Astrocyte of the cerebellum (primary cell): ENCODE results near the gene TMCC1.

Source experiments
- DNase-seq: peaks from one replicate; pipeline ENCODE4 v3.0.0-alpha.2; 2011; ENCODE audit warnings: low read depth
- H3K4me3 ChIP-seq: 2 replicates; pipeline ENCODE4 v1.5.1; 2011; ENCODE audit warnings: mild to moderate bottlenecking, low read depth, low read length, moderate library complexity
- in situ Hi-C: cut with HindIII; loops from 2 replicates; pipeline ENCODE4 v1.10.0; 2017; ENCODE audit warnings: low sequenced_read_pairs
- TF ChIP-seq, protein P1 (sequence below): IDR thresholded peaks from 2 replicates; pipeline ENCODE4 v1.5.1; 2012; ENCODE audit warnings: low read length, low read depth, moderate library complexity, mild to moderate bottlenecking; ENCODE audit errors: missing control alignments

The TMCC1 gene

DNA sequence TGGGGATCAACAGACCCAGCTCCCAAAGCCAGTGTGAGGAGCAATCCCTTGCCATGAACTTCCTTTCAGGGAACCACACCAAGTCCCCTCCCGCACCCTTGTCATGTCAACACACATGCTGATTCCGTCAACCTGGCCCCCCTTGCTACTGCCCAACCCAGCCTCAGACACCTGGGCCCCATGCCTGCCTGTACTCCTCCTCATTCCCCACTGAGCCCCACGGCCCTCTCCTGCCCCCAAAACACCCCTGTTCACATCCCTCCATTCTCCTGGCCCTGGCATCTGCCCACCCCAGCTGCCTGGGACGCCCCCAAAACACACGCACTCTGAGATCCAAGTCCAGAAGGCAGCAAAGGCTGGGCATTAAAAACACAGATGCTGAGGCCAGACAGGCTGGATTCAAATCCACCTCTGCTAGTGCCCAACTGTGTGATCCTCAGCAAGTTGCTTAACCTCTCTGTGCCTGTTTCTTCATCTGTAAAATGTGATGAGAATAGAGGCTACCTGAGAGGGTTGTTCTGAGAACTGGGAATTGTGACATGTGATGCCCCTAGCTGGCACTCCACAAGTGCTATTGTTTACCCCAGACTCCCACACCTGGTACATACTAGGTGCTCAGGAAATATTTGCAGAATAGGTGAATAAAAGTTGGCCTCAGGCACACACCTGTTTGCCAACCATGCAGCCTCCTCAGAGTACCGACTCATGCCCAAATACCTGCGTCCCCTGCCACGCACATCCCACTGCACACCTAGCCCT is 289.3 kb downstream of the TMCC1 start:
- in situ Hi-C loops = no loop called here
- DNase-seq = no peak
- peak overlapping the region; percentile 50 for H3K4me3 ChIP-seq
- TF ChIP-seq, protein P1, sequence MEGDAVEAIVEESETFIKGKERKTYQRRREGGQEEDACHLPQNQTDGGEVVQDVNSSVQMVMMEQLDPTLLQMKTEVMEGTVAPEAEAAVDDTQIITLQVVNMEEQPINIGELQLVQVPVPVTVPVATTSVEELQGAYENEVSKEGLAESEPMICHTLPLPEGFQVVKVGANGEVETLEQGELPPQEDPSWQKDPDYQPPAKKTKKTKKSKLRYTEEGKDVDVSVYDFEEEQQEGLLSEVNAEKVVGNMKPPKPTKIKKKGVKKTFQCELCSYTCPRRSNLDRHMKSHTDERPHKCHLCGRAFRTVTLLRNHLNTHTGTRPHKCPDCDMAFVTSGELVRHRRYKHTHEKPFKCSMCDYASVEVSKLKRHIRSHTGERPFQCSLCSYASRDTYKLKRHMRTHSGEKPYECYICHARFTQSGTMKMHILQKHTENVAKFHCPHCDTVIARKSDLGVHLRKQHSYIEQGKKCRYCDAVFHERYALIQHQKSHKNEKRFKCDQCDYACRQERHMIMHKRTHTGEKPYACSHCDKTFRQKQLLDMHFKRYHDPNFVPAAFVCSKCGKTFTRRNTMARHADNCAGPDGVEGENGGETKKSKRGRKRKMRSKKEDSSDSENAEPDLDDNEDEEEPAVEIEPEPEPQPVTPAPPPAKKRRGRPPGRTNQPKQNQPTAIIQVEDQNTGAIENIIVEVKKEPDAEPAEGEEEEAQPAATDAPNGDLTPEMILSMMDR = no peak

DNA sequence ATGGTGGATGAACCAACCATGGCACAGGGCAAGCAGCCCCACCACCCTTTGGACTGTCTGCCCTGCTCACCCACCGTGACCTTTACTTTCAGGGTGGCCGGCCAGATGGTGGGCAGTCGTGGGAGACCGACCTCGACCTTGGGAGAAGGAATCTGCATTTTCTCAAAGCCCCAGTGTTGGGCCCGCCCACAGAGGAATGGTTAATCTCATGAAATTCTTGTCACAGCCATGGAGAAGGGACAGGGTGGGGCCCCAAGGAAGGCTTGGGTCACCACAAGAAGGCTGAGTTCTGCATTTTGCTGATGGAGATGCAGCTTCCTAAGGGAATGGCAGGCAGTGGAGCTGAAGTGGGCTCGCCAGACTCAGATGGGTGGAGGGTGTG is 290.0 kb downstream of the TMCC1 start:
- TF ChIP-seq, protein P1 = no peak
- H3K4me3 ChIP-seq = peak overlapping the region; percentile 50
- no peak for DNase-seq
- in situ Hi-C loops = no loop called here

DNA sequence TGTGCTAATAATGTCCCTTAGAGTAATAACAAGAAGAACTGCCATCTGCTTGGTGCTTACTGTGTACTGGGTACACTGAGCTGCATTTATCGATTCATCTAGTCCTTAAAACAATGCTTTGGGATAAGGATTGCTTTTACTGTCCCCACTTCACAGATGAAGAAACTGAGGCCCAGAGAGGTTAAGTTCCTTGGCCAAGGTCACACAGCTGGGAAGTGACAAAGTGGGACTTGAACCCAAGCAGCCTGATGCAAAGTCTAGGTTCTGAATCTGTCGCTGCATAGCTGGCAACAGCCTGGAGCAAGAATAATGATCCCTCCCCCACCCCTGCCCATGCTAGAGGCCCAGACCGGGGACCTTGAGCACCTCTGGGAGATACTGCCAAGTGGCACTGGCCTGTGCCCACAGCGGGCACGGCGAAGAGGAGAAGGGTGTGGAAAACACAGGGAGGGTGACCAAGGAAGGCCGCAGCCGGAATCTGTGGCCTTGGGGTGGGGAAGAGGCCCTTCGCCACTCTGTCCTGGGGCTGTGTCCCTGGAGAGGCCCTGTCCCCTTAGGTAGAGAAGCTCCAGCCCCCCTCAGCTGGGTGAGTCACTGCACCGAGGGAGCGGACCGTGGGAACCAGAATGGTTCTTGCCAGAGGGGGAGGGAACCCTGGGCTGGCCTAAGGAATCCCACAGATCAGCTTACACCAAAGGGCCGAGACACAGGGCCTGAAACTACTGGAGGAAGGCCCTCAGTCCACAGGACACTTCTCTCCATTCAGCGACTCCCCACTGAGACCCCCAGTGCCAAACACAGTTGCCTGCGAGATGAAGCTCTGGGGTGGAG is 290.6 kb downstream of the TMCC1 start:
- DNase-seq = peak; percentile 80
- TF ChIP-seq, protein P1 = no peak
- in situ Hi-C loops = no loop called here
- H3K4me3 ChIP-seq = peak overlapping the region; percentile 7

DNA sequence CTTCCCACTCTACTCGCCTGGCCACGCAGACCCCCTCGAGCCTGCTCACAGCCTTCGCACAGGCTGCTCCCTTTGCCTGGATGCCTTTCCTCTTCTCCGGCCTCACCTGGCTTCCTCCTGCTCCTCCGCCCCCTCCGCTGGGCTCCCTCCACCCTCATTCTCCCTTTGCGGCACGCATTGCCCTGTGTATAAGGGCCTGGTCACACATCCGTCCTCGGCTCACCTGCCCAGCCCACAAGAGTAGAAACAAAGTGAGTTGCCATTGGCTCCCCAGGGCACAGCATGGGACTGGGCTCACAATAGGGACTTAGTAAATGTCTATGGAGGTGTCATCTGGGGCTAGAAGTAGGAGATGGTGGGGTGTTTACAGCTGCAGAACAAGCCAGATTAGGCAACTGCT is 291.2 kb downstream of the TMCC1 start:
- no peak for DNase-seq
- no peak overlapping the region for H3K4me3 ChIP-seq
- in situ Hi-C loops = no loop called here
- TF ChIP-seq, protein P1 = no peak

DNA sequence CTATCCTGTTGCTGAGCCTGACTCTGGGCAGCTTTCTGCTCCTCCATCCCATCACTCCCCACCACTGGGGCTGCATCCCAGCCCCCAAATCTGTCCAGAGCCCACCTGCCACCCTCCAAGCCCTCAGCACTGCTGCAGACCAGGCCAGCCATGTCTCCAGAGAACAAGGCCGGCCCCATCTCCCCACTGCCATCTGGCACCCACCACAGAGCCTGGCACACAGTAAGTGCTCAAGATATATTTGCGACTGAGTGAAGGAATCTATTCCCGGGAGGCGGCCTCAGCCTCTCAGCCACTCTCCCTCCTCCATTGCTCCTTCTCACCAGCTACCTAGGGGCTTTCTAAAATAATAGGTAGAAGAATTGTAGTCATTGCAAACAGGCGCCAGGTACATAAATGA is 291.8 kb downstream of the TMCC1 start:
- no peak for DNase-seq
- TF ChIP-seq, protein P1 = no peak
- no peak overlapping the region for H3K4me3 ChIP-seq
- in situ Hi-C loops = no loop called here

DNA sequence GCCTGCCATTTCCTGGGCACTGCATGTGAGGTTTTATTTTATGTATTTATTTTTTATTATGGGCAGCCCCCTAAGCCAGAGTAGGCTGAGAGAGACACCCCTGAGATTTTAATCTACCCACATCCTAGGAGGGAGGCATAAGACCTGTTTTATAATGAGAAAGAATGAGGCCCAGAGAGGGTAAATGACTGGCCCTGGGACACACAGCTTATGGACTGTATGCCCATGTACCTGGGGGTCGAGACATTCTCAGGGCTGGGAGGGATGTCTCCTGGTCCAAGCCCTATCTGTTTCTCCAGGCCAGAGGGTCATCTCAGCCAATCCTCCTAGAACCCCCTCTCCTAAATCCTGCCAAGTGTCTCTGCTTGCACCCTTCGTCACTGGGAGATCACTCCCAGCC is 293.2 kb downstream of the TMCC1 start:
- TF ChIP-seq, protein P1 = no peak
- in situ Hi-C loops = no loop called here

More for the DNA sequence above, 293.2 kb downstream of the TMCC1 start:
- DNase-seq = no peak
- H3K4me3 ChIP-seq = no peak overlapping the region
